CD8-positive, alpha-beta memory T cell (primary cell): ENCODE results near the gene RGS8. TPM values are rescaled to one million over a fixed set of nuclear protein-coding genes. Genes with fewer than 3 reads are reported as not detected.

Experiments
- CTCF ChIA-PET: fragments of 350-600 bp; sonication (Branson Sonifier 250); formaldehyde crosslinking; loops from one replicate; lab custom pipeline; 2021; ENCODE audit warnings: antibody characterized with exemption; lab: Charles Lee
- POLR2A ChIA-PET: fragments of 350-600 bp; sonication (Branson Sonifier 250); formaldehyde crosslinking; loops from one replicate; lab custom pipeline; 2021; ENCODE audit warnings: antibody characterized with exemption; lab: Charles Lee
- DNase-seq, 5 donors: peaks; one replicate each; pipeline versions ENCODE4 v3.0.0 to v3.0.0-alpha.2; 2020 to 2022; ENCODE audit warnings: mixed read lengths in 1 of 5
- H3K27ac ChIP-seq: one replicate; pipeline ENCODE4 v1.7.0; 2013; ENCODE audit warnings: low read depth, mild to moderate bottlenecking, low read length, moderate library complexity
- H3K27me3 ChIP-seq: 2 replicates; pipeline ENCODE4 v1.7.0; 2013; ENCODE audit warnings: low read length, mild to moderate bottlenecking; ENCODE audit not compliant: insufficient read depth, poor library complexity, severe bottlenecking
- H3K36me3 ChIP-seq: 2 replicates; pipeline ENCODE4 v1.7.0; 2013; ENCODE audit warnings: mild to moderate bottlenecking, low read length, moderate library complexity; ENCODE audit not compliant: insufficient read depth
- H3K4me1 ChIP-seq: 2 replicates; pipeline ENCODE4 v1.7.0; 2013; ENCODE audit warnings: mild to moderate bottlenecking, low read length, moderate library complexity; ENCODE audit not compliant: insufficient read depth
- H3K4me3 ChIP-seq: 2 replicates; pipeline ENCODE4 v1.7.0; 2013; ENCODE audit warnings: mild to moderate bottlenecking, low read length
- H3K9me3 ChIP-seq: 2 replicates; pipeline ENCODE4 v1.7.0; 2013; ENCODE audit warnings: mild to moderate bottlenecking, low read length
- H3K27ac Mint-ChIP-seq, 8 donors: one replicate each; pipeline ENCODE4 v1.8.0; 2020 to 2021; ENCODE audit warnings: mixed read lengths in 8 of 8, mild to moderate bottlenecking in 6 of 8, inconsistent platforms in 3 of 8, moderate library complexity in 3 of 8
- H3K27me3 Mint-ChIP-seq, 2 donors: one replicate each; pipeline ENCODE4 v1.8.0; 2020 to 2021; ENCODE audit warnings: mixed read lengths in 2 of 2, mild to moderate bottlenecking in 1 of 2, moderate library complexity in 1 of 2
- H3K36me3 Mint-ChIP-seq, 3 donors: one replicate each; pipeline ENCODE4 v1.8.0; 2020 to 2021; ENCODE audit warnings: mixed read lengths in 3 of 3, inconsistent platforms in 1 of 3, mild to moderate bottlenecking in 1 of 3
- H3K4me1 Mint-ChIP-seq, 3 donors: one replicate each; pipeline ENCODE4 v1.8.0; 2020 to 2021; ENCODE audit warnings: mixed read lengths in 3 of 3, inconsistent platforms in 1 of 3, mild to moderate bottlenecking in 1 of 3
- H3K4me3 Mint-ChIP-seq, 7 donors: one replicate each; pipeline ENCODE4 v1.8.0; 2020 to 2021; ENCODE audit warnings: mixed read lengths in 7 of 7, mild to moderate bottlenecking in 6 of 7, moderate library complexity in 4 of 7, inconsistent platforms in 2 of 7
- H3K9me3 Mint-ChIP-seq, 5 donors: one replicate each; pipeline ENCODE4 v1.8.0; 2020 to 2022; ENCODE audit warnings: mixed read lengths in 5 of 5, mild to moderate bottlenecking in 3 of 5, moderate library complexity in 2 of 5, inconsistent platforms in 1 of 5
- polyA plus RNA-seq: library from polyadenylated mRNA; unstranded; fragments of 300-500 nt; fragmentation: Illumina TruSeq; gene quantifications from one replicate; pipeline ENCODE4 v1.2.3, GENCODE V29; 2021
- total RNA-seq, 2 experiments: library from RNA; stranded (reverse); gene quantifications; one replicate each; pipeline ENCODE4 v1.2.3, GENCODE V29; 2021

Gene RGS8
- total and polyA plus RNA-seq, 3 experiments from 2014 or later = not detected

DNA sequence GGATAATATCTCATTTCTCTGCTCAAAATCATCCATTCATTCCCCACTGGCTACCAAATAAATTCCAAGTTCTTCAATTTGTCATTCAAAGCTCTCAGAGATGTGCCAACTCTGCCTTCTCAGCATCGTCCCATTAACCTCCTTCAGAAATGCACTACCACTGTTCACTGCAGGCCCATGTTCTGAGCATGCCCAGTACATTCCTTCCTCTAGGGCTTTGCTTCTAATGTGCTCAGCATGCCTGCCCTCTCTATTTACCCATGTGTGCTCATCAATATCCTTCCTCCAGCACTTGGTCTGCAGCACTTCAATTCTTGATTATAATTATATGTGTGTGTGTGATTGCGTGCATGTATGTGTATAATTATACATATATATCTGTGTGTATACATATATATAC lies 36.1 kb upstream of the RGS8 start:
- no peak for DNase-seq
- POLR2A ChIA-PET = no interaction called here
- H3K36me3 ChIP-seq = no peaks in the 10 kb centered on the region
- Mint-ChIP-seq H3K27me3 (peaks cover 1 to 3% of the 10 kb centered on the region in 2 donors), H3K27ac (no peak overlapping the region), H3K36me3 (no peaks in the 10 kb centered on the region), H3K4me3 (no peak overlapping the region), H3K9me3 (no peaks in the 10 kb centered on the region), H3K4me1 (peaks cover 11 to 15% (median 13%) of the 10 kb centered on the region in 3 donors)
- H3K4me3 ChIP-seq = no peak overlapping the region
- CTCF ChIA-PET = no interaction called here
- no peak overlapping the region for H3K27ac ChIP-seq
- H3K9me3 ChIP-seq = no peaks in the 10 kb centered on the region
- H3K4me1 ChIP-seq = peaks cover 8% of the 10 kb centered on the region
- no peaks in the 10 kb centered on the region for H3K27me3 ChIP-seq

DNA sequence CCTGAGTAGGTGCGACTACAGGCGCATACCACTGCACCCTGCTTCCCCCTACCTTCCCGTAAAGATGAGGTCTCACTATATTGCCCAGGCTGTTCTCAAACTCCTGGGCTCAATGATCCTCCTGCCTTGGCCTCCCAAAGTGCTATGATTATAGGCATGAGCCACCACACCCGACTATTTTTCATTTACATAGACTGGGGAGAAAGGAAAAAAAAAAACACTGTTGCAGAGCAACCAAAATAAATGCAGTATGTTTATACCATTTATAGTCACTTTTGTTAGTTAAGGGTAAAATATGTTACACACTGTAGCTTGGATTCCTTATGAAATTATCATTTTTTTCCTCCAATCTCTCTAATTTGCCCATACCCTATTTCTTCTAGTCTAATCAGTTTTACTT lies 35.2 kb upstream of the RGS8 start:
- H3K4me1 ChIP-seq = peaks cover 8% of the 10 kb centered on the region
- ChIA-PET POLR2A (no interaction called here), CTCF (no interaction called here)
- Mint-ChIP-seq H3K36me3 (no peaks in the 10 kb centered on the region), H3K4me3 (no peak overlapping the region), H3K4me1 (peaks cover 11 to 15% (median 13%) of the 10 kb centered on the region in 3 donors), H3K9me3 (no peaks in the 10 kb centered on the region), H3K27ac (no peak overlapping the region), H3K27me3 (peaks cover 0 to 1% of the 10 kb centered on the region in 2 donors)
- no peaks in the 10 kb centered on the region for H3K9me3 ChIP-seq
- H3K27me3 ChIP-seq = no peaks in the 10 kb centered on the region
- no peak for DNase-seq
- H3K4me3 ChIP-seq = no peak overlapping the region
- H3K27ac ChIP-seq = no peak overlapping the region
- no peaks in the 10 kb centered on the region for H3K36me3 ChIP-seq

DNA sequence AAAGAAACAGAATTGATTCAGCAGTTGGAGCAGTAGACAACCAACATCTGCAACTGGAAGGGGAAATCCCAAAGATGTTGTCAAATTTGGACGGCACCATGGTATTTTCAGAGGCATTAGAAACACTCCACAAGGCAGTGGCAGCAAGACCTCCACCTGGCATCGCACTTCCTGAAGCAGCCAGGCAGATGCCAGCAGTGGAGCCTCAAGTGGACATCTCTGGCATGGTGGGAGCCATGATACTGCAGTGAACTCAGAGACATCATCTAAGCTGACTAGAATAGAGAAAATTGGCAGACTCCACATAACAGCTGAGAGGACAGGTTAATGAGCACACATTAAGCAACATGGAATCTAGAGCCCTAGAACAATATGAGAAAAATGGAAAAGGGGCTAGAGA lies 33.9 kb upstream of the RGS8 start:
- POLR2A ChIA-PET = no interaction called here
- H3K4me1 Mint-ChIP-seq = peaks cover 11 to 15% (median 13%) of the 10 kb centered on the region in 3 donors

DNA sequence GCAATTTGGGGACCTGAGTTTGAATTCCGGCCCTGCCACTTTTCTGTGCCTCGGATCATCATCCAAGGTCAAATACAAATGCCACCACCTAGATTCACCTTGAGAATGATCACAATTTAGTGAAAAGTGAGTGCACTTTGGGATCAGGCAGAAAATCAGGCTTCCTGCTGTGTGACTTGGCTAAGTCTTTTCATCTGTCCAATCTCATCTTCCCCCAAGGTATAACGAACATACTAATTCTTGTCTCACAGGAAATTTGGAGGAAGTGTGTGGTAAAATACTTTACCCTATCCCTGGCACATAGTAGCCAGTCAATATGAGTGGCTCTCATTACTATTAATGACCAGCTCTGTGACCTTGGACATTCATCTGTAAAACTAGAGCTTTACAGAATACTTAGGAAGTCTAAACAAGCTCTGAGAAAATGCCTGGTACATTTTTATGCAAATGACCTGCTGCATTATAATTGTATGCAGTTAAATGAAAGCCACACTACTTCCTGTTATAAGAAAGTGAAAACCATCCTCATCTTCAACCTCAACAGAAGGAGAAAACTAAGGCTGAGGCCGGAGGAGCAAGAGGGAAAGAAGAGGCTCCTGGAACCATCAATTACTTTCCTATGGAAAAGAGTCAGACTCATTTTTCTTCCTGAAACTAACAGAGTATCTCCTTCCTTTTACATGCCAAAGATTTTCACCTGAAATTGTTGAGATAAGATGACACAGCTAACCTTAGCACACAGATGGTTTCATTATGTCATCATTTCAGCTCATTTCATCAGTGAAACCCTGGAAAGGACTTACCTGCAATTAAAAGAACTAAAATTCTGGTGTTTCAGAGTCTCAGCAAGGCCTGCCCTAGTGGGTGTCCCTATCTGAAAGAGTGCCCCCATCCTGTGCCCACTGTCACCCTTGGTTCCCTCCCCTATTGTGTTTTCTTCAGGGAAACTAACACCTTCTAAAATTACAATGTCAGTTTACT lies 32.6 kb upstream of the RGS8 start:
- peaks cover 0 to 4% of the 10 kb centered on the region in 2 donors for H3K27me3 Mint-ChIP-seq
- H3K4me3 ChIP-seq = no peak overlapping the region
- H3K4me3 Mint-ChIP-seq = no peak overlapping the region
- DNase-seq = no peak
- H3K4me1 Mint-ChIP-seq = peaks cover 11 to 15% (median 13%) of the 10 kb centered on the region in 3 donors
- no peak overlapping the region for H3K27ac ChIP-seq
- POLR2A ChIA-PET = no interaction called here
- H3K4me1 ChIP-seq = peaks cover 8% of the 10 kb centered on the region
- no peaks in the 10 kb centered on the region for H3K36me3 ChIP-seq
- no peaks in the 10 kb centered on the region for H3K9me3 ChIP-seq
- H3K9me3 Mint-ChIP-seq = no peaks in the 10 kb centered on the region
- H3K36me3 Mint-ChIP-seq = no peaks in the 10 kb centered on the region
- CTCF ChIA-PET = interaction anchor here (1.3 kb wide), 2 partner anchors 27 to 103 kb away, joined by 3 read pairs; no protein-coding TSS in a partner anchor
- no peaks in the 10 kb centered on the region for H3K27me3 ChIP-seq
- H3K27ac Mint-ChIP-seq = no peak overlapping the region

More for the DNA sequence above, 33.9 kb upstream of the RGS8 start:
- H3K36me3 Mint-ChIP-seq = no peaks in the 10 kb centered on the region
- DNase-seq = no peak
- Histone ChIP-seq H3K4me1 (peaks cover 8% of the 10 kb centered on the region), H3K9me3 (no peaks in the 10 kb centered on the region), H3K27ac (no peak overlapping the region), H3K36me3 (no peaks in the 10 kb centered on the region), H3K27me3 (no peaks in the 10 kb centered on the region), H3K4me3 (no peak overlapping the region)
- peaks cover 0 to 1% of the 10 kb centered on the region in 2 donors for H3K27me3 Mint-ChIP-seq
- CTCF ChIA-PET = no interaction called here
- H3K9me3 Mint-ChIP-seq = no peaks in the 10 kb centered on the region
- no peak overlapping the region for H3K4me3 Mint-ChIP-seq
- peak overlapping the region in 1 of 8 donors; percentile 68 for H3K27ac Mint-ChIP-seq

DNA sequence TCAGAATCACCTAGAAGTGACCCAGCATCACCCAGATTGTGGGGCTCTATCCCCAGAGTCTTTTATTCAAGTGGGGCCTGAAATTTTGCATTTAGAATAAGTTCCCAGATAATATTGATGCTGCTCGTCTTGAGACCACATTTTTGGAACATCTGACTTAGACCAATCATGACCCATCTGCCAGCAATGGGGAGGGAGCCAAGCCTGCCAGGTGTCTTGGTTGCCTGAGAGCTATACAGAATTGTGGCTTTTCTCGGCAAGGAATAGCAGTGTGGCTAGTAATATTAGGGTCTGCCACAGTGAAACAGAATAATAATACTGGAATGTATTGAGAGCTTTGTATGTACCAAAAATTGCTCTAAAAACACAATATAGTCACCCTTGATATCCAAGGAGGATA lies 31.1 kb upstream of the RGS8 start:
- H3K27ac Mint-ChIP-seq = no peak overlapping the region
- H3K4me3 Mint-ChIP-seq = no peak overlapping the region
- Histone ChIP-seq H3K9me3 (no peaks in the 10 kb centered on the region), H3K4me3 (no peak overlapping the region), H3K27ac (no peak overlapping the region), H3K27me3 (no peaks in the 10 kb centered on the region), H3K36me3 (no peaks in the 10 kb centered on the region), H3K4me1 (peaks cover 8% of the 10 kb centered on the region)
- H3K27me3 Mint-ChIP-seq = peaks cover 0 to 4% of the 10 kb centered on the region in 2 donors
- DNase-seq = no peak
- H3K4me1 Mint-ChIP-seq = peaks cover 11 to 15% (median 13%) of the 10 kb centered on the region in 3 donors
- no peaks in the 10 kb centered on the region for H3K9me3 Mint-ChIP-seq
- H3K36me3 Mint-ChIP-seq = no peaks in the 10 kb centered on the region
- POLR2A ChIA-PET = no interaction called here
- CTCF ChIA-PET = no interaction called here

DNA sequence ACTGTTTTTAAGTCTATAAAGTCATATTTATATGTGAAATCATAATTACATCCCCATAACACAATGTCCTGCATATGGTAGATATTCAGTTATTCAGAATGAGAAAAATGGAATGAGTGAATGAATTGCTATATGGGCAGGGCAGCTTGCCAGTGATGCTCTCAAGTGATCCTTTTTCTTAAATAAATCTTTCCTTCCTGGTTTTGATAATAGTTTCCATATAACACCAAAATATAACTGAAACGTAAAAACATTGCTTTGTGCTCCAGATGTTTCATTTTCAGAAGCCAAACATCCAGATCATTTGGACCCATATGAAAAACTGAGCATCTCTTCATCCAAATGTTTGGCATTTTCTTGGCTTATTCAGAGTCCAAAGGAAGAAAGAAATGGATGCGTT lies 30.2 kb upstream of the RGS8 start:
- H3K4me3 ChIP-seq = no peak overlapping the region
- no peak overlapping the region for H3K27ac ChIP-seq
- H3K4me1 ChIP-seq = peaks cover 8% of the 10 kb centered on the region
- H3K9me3 ChIP-seq = no peaks in the 10 kb centered on the region
- Mint-ChIP-seq H3K4me1 (peaks cover 11 to 15% (median 13%) of the 10 kb centered on the region in 3 donors), H3K9me3 (no peaks in the 10 kb centered on the region), H3K36me3 (no peaks in the 10 kb centered on the region), H3K4me3 (no peak overlapping the region), H3K27ac (no peak overlapping the region), H3K27me3 (peaks cover 0 to 3% of the 10 kb centered on the region in 2 donors)
- no peaks in the 10 kb centered on the region for H3K36me3 ChIP-seq
- ChIA-PET CTCF (no interaction called here), POLR2A (no interaction called here)
- no peak for DNase-seq
- H3K27me3 ChIP-seq = no peaks in the 10 kb centered on the region

DNA sequence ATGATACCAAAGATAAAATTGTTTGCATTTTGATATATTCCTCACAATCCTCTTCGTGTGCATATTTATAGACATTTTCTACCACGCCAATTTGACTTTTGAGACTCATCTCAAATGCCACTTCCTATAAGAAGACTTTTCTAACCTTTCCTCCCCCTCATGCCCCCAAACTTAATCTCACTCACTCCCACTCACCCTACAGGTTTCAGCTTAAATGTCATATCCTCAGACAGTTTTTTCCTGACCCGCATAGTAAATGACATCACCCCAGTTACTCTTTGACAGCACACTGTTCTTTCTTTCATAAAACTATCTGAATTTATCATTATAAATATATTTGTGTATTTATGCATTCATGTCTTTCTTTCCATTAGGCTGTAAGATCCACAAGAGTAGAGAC lies 29.6 kb upstream of the RGS8 start:
- H3K27me3 ChIP-seq = no peaks in the 10 kb centered on the region
- Mint-ChIP-seq H3K4me3 (no peak overlapping the region), H3K27ac (no peak overlapping the region), H3K36me3 (no peaks in the 10 kb centered on the region), H3K4me1 (peaks cover 11 to 15% (median 13%) of the 10 kb centered on the region in 3 donors), H3K9me3 (no peaks in the 10 kb centered on the region), H3K27me3 (peaks cover 0 to 3% of the 10 kb centered on the region in 2 donors)
- ChIA-PET POLR2A (no interaction called here), CTCF (no interaction called here)
- peaks cover 8% of the 10 kb centered on the region for H3K4me1 ChIP-seq
- no peak for DNase-seq
- H3K9me3 ChIP-seq = no peaks in the 10 kb centered on the region
- H3K27ac ChIP-seq = no peak overlapping the region
- no peaks in the 10 kb centered on the region for H3K36me3 ChIP-seq
- no peak overlapping the region for H3K4me3 ChIP-seq

DNA sequence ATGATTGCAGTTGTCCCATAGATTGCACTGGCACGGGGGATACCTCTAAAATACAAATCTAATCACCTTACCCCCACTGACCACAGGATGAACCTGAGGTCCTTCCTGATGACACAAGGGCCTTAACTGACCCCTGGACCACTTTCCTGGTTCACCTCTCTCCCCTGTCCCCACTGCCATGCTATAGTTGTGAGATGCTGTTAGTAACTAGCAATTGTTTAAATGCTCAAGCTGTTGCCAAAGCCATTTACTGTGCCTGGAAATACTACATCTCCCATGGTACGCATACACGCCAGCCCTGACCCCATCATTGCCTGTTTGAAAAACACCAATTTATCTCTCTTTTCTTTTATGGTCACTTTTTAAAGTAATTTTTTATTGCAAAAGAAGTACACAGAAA lies 29.1 kb upstream of the RGS8 start:
- H3K36me3 Mint-ChIP-seq = no peaks in the 10 kb centered on the region
- Histone ChIP-seq H3K4me1 (peaks cover 8% of the 10 kb centered on the region), H3K27ac (no peak overlapping the region), H3K27me3 (no peaks in the 10 kb centered on the region), H3K4me3 (no peak overlapping the region), H3K36me3 (no peaks in the 10 kb centered on the region), H3K9me3 (no peaks in the 10 kb centered on the region)
- H3K27me3 Mint-ChIP-seq = peaks cover 0 to 3% of the 10 kb centered on the region in 2 donors
- H3K9me3 Mint-ChIP-seq = no peaks in the 10 kb centered on the region
- no peak overlapping the region for H3K4me3 Mint-ChIP-seq
- POLR2A ChIA-PET = no interaction called here
- DNase-seq = no peak
- H3K27ac Mint-ChIP-seq = peak overlapping the region in 2 of 8 donors; percentile 55 to 76
- CTCF ChIA-PET = no interaction called here
- peaks cover 11 to 15% (median 13%) of the 10 kb centered on the region in 3 donors for H3K4me1 Mint-ChIP-seq
